B cell (primary cell): Measurements from ENCODE around the gene LYRM1. TPM values are rescaled to one million over a fixed set of nuclear protein-coding genes. Genes with fewer than 3 reads are reported as not detected.

ENCODE experiments used
- ATAC-seq: fragments of 200-7000 bp; cut with Tn5 transposase; one replicate; pipeline ENCODE4 v1.10.0; 2021; ENCODE audit warnings: low read depth, mild to moderate bottlenecking, moderate number of reproducible peaks, moderate library complexity
- CTCF ChIA-PET: fragments of 350-600 bp; sonication (Branson Sonifier 250); formaldehyde crosslinking; loops from one replicate; lab custom pipeline; 2021; ENCODE audit warnings: antibody characterized with exemption, inconsistent platforms; lab: Charles Lee
- POLR2A ChIA-PET: fragments of 350-600 bp; sonication (Branson Sonifier 250); formaldehyde crosslinking; loops from one replicate; lab custom pipeline; 2021; ENCODE audit warnings: antibody characterized with exemption; lab: Charles Lee
- DNase-seq: peaks from one replicate; pipeline ENCODE4 v3.0.0; 2013
- H2AFZ ChIP-seq: 2 replicates; pipeline ENCODE4 v1.6.1; 2012; ENCODE audit warnings: mild to moderate bottlenecking, low read depth, low read length; ENCODE audit not compliant: insufficient read depth, poor library complexity, severe bottlenecking
- H3K27ac ChIP-seq, 2 donors: 1 replicate in 1 of 2; 2 replicates in 1 of 2; pipeline ENCODE4 v1.5.1; 2012 to 2013; ENCODE audit warnings: low read length in 2 of 2, mild to moderate bottlenecking in 2 of 2, moderate library complexity in 1 of 2
- H3K27me3 ChIP-seq, 4 experiments: fragments of 200-600 bp in 1 of 4; sonication (generic) in 1 of 4; replicated peaks in 1 of 4; 1 replicate in 2 of 4; 2 replicates in 2 of 4; pipeline versions ENCODE4 v1.6.1 to v1.7.0; 2013 to 2016; ENCODE audit warnings: low read length in 3 of 4, mild to moderate bottlenecking in 2 of 4, mixed read lengths in 1 of 4, moderate library complexity in 1 of 4; ENCODE audit not compliant: insufficient read depth in 4 of 4, control insufficient read depth in 3 of 4; ENCODE audit errors: control extremely low read depth in 1 of 4
- H3K36me3 ChIP-seq, 2 experiments: replicated peaks in 1 of 2; 1 replicate in 1 of 2; 2 replicates in 1 of 2; pipeline versions ENCODE4 v1.6.1 to v1.7.1; 2013; ENCODE audit warnings: low read length in 1 of 2; ENCODE audit not compliant: insufficient read depth in 2 of 2, control insufficient read depth in 1 of 2; ENCODE audit errors: control extremely low read depth in 1 of 2, extremely low read depth in 1 of 2
- H3K4me1 ChIP-seq, 2 donors: fragments of 200-600 bp in 1 of 2; sonication (generic) in 1 of 2; 1 replicate in 1 of 2; 2 replicates in 1 of 2; pipeline versions ENCODE4 v1.5.1 to v1.6.1; 2013 to 2017; ENCODE audit warnings: low read length in 2 of 2; ENCODE audit not compliant: control insufficient read depth in 2 of 2, insufficient read depth in 2 of 2
- H3K4me2 ChIP-seq: replicated peaks from 2 replicates; pipeline ENCODE3; 2012; ENCODE audit warnings: mild to moderate bottlenecking, low read depth, low read length; ENCODE audit not compliant: poor library complexity, severe bottlenecking
- H3K4me3 ChIP-seq, 5 experiments: fragments of 200-600 bp in 1 of 5; sonication (generic) in 1 of 5; 1 replicate in 3 of 5; 2 replicates in 2 of 5; pipeline versions ENCODE4 v1.5.1 to v1.7.0; 2011 to 2016; ENCODE audit warnings: low read length in 4 of 5, mild to moderate bottlenecking in 4 of 5, low read depth in 2 of 5, control low read depth in 1 of 5, moderate library complexity in 1 of 5; ENCODE audit not compliant: insufficient read depth in 1 of 5; ENCODE audit errors: control extremely low read depth in 1 of 5, extremely low read depth in 1 of 5
- H3K79me2 ChIP-seq: fragments of 200-600 bp; sonication (generic); one replicate; pipeline ENCODE4 v1.6.0; 2016; ENCODE audit warnings: low read length; ENCODE audit not compliant: control insufficient read depth, insufficient read depth
- H3K9ac ChIP-seq: fragments of 200-600 bp; sonication (generic); 2 replicates; pipeline ENCODE4 v1.6.1; 2017; ENCODE audit warnings: mild to moderate bottlenecking, low read length, moderate library complexity
- H3K9me3 ChIP-seq, 3 donors: one replicate each; pipeline versions ENCODE4 v1.6.1 to v1.7.1; 2013; ENCODE audit warnings: low read length in 2 of 3; ENCODE audit not compliant: control insufficient read depth in 2 of 3, insufficient read depth in 1 of 3; ENCODE audit errors: control extremely low read depth in 1 of 3
- H4K20me1 ChIP-seq: 2 replicates; pipeline ENCODE4 v1.6.0; 2012; ENCODE audit warnings: mild to moderate bottlenecking, low read length; ENCODE audit not compliant: insufficient read depth, control insufficient read depth, poor library complexity, severe bottlenecking
- H3K27ac Mint-ChIP-seq: one replicate; pipeline ENCODE4 v1.8.0; 2021; ENCODE audit warnings: mixed read lengths
- H3K27me3 Mint-ChIP-seq: one replicate; pipeline ENCODE4 v1.8.0; 2021; ENCODE audit warnings: mixed read lengths
- H3K4me1 Mint-ChIP-seq: one replicate; pipeline ENCODE4 v1.8.0; 2021; ENCODE audit warnings: mixed read lengths
- H3K4me3 Mint-ChIP-seq: one replicate; pipeline ENCODE4 v1.8.0; 2021; ENCODE audit warnings: mixed read lengths
- H3K9me3 Mint-ChIP-seq: one replicate; pipeline ENCODE4 v1.8.0; 2022; ENCODE audit warnings: mixed read lengths; ENCODE audit not compliant: insufficient read depth
- CTCF ChIP-seq: fragments of 200-600 bp; IDR thresholded peaks from one replicate; pipeline ENCODE4 v1.8.0; 2022; ENCODE audit warnings: antibody characterized with exemption, mild to moderate bottlenecking
- EZH2 ChIP-seq: IDR thresholded peaks from 2 replicates; pipeline ENCODE4 v1.6.1; 2012; ENCODE audit warnings: borderline replicate concordance, low read depth, mild to moderate bottlenecking, moderate library complexity, low read length; ENCODE audit not compliant: insufficient read depth, poor library complexity, severe bottlenecking
- WGBS: methylation state at CpG from one replicate; pipeline ENCODE4 v1.1.5; 2013; ENCODE audit warnings: missing lambda C conversion rate; ENCODE audit not compliant: insufficient coverage; 5-methylcytosine and 5-hydroxymethylcytosine counted together
- intact Hi-C: fragments of 100-400 bp; cut with micrococcal nuclease; formaldehyde crosslinking; loops from one replicate; pipeline ENCODE4 v1.10.0; 2022
- polyA plus RNA-seq: library from polyadenylated mRNA; depleted of rRNA; stranded (reverse); fragments of >200 nt; gene quantifications from 2 replicates; pipeline ENCODE4 v1.2.3, GENCODE V29; 2012
- total RNA-seq, 2 donors: library from RNA; stranded (reverse); fragments of 120-200 nt in 1 of 2; gene quantifications; 1 replicate in 1 of 2; 2 replicates in 1 of 2; pipeline versions ENCODE4 v1.2.3 to v1.2.4, GENCODE V29; 2013 to 2022

LYRM1 gene
- total and polyA plus RNA-seq, 2 donors (not counting 1 experiment from before 2014, with no cell fraction given), result 20.0 to 21.8 TPM

- TF ChIP-seq CTCF (no peak), EZH2 (no peak)
- POLR2A ChIA-PET, result no interaction called here
Observed at GRCh38 chr16:20903116-20903898, 2.7 kb downstream of the LYRM1 start.

More at GRCh38 chr16:20903116-20903898, 2.7 kb downstream of the LYRM1 start:
- H3K4me3 Mint-ChIP-seq, result peak overlapping the region; percentile 46
- Histone ChIP-seq H4K20me1 (peaks cover 35% of the 10 kb centered on the region), H3K27me3 (no peaks in the 10 kb centered on the region), H3K4me2 (peak overlapping the region; percentile 49), H3K36me3 (no peaks in the 10 kb centered on the region), H3K4me1 (peaks cover 52% of the 10 kb centered on the region in 2 donors), H3K4me3 (no peak overlapping the region), H3K27ac (peak overlapping the region in 1 of 2 donors; percentile 57), H3K9me3 (no peaks in the 10 kb centered on the region), H2AFZ (no peak overlapping the region), H3K79me2 (peaks cover 65% of the 10 kb centered on the region), H3K9ac (no peak overlapping the region)
- no peaks in the 10 kb centered on the region for H3K27me3 Mint-ChIP-seq
- intact Hi-C loops, result loop anchor here (10.0 kb wide), 3 partner anchors 651 to 1349 kb away; partner anchors contain the start of gene VPS35L
- peaks cover 64% of the 10 kb centered on the region for H3K4me1 Mint-ChIP-seq
- no peak for ATAC-seq
- peak; percentile 9 for DNase-seq
- no peaks in the 10 kb centered on the region for H3K9me3 Mint-ChIP-seq
- H3K27ac Mint-ChIP-seq, result peak overlapping the region; percentile 21
- 81% methylated on average over 5 of the region's 5 CpGs for WGBS
- CTCF ChIA-PET, result no interaction called here
